DOHH2 (cell line): ENCODE results near the gene NME7.

Source experiments
- EZH2phosphoT487 ChIP-seq: fragments of 200-600 bp; sonication (generic); IDR thresholded peaks from 2 replicates; pipeline ENCODE4 v1.6.1; 2017; ENCODE audit warnings: borderline replicate concordance, mild to moderate bottlenecking, antibody characterized with exemption, low read length, moderate library complexity, mixed read lengths
- TF ChIP-seq, protein P1 (sequence below): fragments of 200-600 bp; sonication (generic); IDR thresholded peaks from one replicate; pipeline ENCODE4 v1.5.1; 2014; ENCODE audit warnings: antibody characterized with exemption, mild to moderate bottlenecking, low read depth, low read length; ENCODE audit not compliant: poor library complexity, severe bottlenecking

DNA sequence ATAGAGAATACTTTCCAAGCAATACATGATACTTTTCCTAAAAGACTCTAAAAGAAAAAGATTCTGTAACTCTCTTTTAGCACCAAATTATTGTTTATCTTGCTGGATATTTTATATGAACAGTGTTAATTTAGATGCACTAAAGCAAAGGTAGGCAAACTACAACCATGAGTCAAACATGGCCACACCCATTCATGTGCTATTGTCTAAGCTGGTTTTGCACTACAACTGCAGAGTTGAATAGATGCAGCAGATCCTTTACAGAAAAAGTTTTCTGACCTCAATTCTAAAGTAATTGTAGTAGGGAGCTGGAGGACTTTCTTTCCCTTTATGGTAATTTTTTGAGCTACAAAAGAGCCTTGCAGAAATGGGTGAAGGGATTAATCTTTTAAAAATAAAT lies 19.8 kb upstream of the NME7 start:
- TF ChIP-seq, protein P1, sequence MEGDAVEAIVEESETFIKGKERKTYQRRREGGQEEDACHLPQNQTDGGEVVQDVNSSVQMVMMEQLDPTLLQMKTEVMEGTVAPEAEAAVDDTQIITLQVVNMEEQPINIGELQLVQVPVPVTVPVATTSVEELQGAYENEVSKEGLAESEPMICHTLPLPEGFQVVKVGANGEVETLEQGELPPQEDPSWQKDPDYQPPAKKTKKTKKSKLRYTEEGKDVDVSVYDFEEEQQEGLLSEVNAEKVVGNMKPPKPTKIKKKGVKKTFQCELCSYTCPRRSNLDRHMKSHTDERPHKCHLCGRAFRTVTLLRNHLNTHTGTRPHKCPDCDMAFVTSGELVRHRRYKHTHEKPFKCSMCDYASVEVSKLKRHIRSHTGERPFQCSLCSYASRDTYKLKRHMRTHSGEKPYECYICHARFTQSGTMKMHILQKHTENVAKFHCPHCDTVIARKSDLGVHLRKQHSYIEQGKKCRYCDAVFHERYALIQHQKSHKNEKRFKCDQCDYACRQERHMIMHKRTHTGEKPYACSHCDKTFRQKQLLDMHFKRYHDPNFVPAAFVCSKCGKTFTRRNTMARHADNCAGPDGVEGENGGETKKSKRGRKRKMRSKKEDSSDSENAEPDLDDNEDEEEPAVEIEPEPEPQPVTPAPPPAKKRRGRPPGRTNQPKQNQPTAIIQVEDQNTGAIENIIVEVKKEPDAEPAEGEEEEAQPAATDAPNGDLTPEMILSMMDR = no peak
- no peak for TF ChIP-seq EZH2phosphoT487
